CD4-positive, alpha-beta T cell treated with Interleukin-6 for 4 hours (primary cell): ENCODE data around the gene OR2AP1.
"Not testable (repeated sequence)": the region's sequence is repeated elsewhere in the genome, so short reads cannot be mapped to it uniquely, and the experiment has no call there.

Experiments used
- DNase-seq: peaks from one replicate; pipeline ENCODE4 v3.0.0-alpha.2; 2020; ENCODE audit warnings: mixed read lengths

The OR2AP1 gene

GRCh38 chr12:55572168-55572567 is at the start of gene OR2AP1:
OR2AP1 (plus strand) TSS chr12:55572468; CDS start chr12:55574415, 1,947 bp downstream.
- no peak for DNase-seq

- not testable (repeated sequence) for DNase-seq
Observed at GRCh38 chr12:55548235-55548634, 24.0 kb upstream of the OR2AP1 start.

- no peak for DNase-seq
Observed at GRCh38 chr12:55548756-55549155, 23.5 kb upstream of the OR2AP1 start.

- no peak for DNase-seq
Observed at GRCh38 chr12:55549302-55549701, 23.0 kb upstream of the OR2AP1 start, which contains the start of gene OR6C4. OR6C4 (plus strand) TSS chr12:55549602; CDS start chr12:55551227, 1,625 bp downstream.

GRCh38 chr12:55554296-55554695 is 18.0 kb upstream of the OR2AP1 start:
- DNase-seq: no peak

- not testable (repeated sequence) for DNase-seq
Observed at GRCh38 chr12:55570060-55570459, 2.2 kb upstream of the OR2AP1 start.

- DNase-seq: not testable (repeated sequence)
Observed at GRCh38 chr12:55570689-55571088, 1.6 kb upstream of the OR2AP1 start.

GRCh38 chr12:55582066-55582465 is 9.8 kb downstream of the OR2AP1 start:
- DNase-seq: no peak

- no peak for DNase-seq
Observed at GRCh38 chr12:55585817-55586216, 13.5 kb downstream of the OR2AP1 start.

- DNase-seq: not testable (repeated sequence)
Observed at GRCh38 chr12:55590152-55590551, 17.9 kb downstream of the OR2AP1 start.

- DNase-seq: no peak
Observed at GRCh38 chr12:55607821-55608594, 35.7 kb downstream of the OR2AP1 start.

GRCh38 chr12:55610598-55610997 is 38.3 kb downstream of the OR2AP1 start:
- no peak for DNase-seq

- no peak for DNase-seq
Observed at GRCh38 chr12:55612646-55613045, 40.4 kb downstream of the OR2AP1 start.

- no peak for DNase-seq
Observed at GRCh38 chr12:55614764-55615163, 42.5 kb downstream of the OR2AP1 start.

GRCh38 chr12:55619354-55620138 is 47.3 kb downstream of the OR2AP1 start:
- peak; percentile 53 for DNase-seq

GRCh38 chr12:55624056-55624455 is 51.8 kb downstream of the OR2AP1 start:
- DNase-seq: no peak
